GM21447 (cell line): ENCODE measurements around the gene EXOC6.

Experiments
- ATAC-seq: cut with Tn5 transposase; IDR thresholded peaks from one replicate; pipeline ENCODE4 v1.9.1; 2021; ENCODE audit not compliant: unreplicated experiment

EXOC6 gene

DNA sequence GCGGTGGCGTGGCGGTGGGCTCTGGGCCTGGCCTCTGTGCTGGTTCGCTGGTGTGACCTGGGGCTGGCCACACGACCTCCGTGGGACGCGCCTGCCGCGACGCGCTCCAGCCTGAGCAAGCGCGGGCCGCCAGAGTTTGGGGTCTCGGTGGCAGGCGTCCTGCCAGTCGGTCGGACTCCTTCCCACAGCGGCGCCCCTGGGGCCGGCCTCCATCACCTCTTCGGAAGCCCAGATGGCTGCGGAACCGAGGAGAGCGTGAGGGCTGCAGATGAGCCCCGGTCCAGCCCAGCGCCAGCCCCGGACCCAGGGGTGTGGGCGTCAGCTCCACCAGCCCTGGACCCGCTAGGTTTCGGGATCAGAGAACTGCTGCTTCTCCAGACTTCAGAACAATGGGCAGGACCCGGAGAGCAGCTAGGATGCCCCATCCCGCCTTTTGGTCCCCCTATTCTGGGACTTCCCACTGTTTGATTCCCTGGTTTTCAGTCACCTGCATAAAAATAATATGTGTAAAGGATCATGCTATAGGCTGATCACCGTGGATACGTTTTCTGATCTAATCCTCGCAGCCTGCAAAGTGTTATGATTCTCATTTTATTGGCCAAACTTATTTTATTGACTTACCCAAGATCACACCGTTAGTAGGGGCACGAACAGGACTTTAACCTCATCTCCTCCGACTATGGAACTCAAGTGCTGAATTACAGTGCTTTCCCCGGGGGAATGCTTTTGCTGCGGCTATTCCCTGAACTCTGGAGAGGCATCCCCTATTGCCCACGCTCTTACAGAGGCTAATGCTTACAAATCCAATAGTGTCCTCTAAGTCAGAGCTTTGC is 215.0 kb downstream of the EXOC6 start:
- ATAC-seq: no peak

DNA sequence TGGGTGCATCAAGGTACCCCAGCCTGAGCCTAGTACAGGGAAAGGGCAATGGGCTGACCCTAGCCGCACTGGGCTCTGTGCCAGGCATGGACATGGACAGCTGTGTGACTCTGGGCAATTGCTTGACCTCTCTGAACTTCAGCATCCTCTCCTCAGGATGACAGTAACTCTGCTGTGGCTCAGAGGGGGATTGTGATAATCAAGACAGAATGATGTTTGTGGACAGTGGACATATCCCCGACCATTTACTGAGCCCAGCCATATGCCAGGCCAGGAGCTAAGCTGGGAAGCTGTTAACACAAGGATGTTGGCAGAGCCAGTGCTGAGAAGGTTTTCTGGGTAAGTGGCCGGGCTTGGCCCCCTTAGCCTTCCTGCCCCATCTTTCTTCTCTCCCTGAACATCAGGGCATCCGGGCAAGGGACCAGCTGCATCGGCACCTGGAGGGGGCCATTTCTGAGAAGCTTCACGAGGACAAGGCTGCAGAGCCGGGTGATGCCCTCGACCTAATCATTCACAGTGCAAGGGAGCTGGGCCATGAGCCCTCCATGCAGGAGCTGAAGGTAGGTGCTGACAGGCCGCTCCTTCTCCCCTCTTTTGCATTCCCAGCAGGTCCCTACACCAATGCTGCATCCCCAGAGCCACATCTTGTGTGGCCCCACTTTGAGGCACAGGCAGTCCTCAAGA is 215.8 kb downstream of the EXOC6 start:
- ATAC-seq: no peak

DNA sequence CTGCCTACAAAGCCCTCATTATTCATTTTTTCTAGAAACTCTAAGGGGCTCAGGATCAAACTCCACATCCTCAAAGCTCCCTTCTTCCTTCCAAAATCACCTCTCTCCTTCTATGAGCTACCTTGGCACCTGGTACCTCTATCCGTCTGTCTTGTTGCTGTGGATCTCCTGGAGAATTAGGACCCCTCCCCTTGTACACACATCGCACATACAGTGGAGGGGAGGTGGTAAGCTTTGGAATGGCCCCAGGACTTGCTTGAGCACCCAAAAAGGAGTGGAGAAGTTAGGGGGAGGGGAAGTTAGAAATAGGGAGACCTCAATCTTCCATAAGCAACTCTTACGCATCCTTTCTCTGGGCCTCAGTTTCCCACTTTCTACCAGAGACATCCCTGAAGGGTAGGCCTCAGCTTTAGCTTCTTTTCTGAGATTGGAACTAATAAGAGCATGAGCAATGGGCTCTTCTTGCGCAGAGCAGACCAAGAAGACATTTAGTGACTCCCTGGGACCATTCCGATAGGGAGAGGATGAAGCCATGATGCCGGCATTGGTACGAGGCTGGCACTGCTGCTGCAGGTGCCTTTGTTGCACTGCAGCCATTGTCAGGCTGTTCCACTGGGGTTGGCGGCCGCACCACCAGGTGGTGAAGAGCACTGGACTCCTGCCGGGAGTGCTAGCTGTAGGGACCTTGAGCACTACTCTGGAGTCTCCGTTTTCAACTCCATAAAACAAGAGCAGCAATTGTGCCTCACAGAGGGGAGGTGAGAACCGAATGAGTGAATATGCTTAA is 216.7 kb downstream of the EXOC6 start:
- no peak for ATAC-seq

DNA sequence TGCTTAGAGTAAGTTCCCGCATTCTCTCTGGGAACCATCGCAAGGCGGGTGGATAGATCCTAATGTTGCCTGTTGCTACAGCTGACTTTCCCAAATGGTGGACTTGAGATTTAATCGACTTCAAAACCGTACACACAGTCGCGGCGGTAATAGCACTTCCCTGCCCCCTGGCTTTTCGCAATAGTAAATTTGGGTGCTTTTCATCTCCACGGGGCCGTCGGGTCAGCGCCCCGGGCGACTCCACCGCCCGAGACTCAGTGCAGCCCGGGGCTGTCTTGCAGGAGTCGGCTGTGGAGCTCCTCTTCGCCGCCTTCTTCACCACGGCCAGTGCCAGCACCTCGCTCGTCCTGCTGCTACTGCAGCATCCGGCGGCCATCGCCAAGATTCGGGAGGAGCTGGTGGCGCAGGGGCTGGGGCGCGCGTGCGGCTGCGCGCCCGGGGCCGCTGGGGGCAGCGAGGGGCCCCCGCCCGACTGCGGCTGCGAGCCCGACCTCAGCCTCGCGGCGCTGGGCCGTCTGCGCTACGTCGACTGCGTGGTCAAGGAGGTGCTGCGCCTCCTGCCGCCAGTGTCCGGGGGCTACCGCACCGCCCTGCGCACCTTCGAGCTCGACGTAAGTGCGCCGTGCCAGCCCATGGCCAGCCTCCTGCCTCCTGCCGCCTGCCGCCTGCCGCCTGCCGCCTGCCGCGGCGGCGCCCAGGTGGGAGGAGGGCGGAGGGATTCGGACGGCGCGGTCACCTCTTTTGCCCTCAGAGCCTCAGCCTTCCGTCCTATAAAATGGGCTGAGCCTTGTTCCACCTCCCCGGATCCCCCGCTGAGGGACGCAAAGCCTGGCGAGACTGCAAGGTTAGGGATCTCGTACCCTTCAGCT is 217.6 kb downstream of the EXOC6 start:
- no peak for ATAC-seq

DNA sequence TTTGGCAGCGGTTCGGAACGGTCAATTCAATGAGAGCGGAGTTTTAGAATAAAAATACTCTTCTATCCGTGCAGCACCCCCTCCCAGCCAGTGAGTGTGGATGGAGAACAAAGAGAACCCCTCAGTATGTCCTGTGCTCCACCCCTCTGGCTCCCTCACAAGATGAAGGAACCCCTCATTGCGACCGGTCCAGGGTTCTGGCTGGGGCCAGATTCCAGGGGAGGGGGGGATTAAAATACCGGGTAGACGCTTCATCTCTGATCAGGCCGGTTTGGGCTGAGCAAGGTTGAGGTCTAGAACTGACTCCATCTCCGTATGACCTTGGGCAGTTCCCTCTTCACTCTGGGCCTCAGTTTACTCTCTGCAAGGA is 218.2 kb downstream of the EXOC6 start:
- no peak for ATAC-seq

DNA sequence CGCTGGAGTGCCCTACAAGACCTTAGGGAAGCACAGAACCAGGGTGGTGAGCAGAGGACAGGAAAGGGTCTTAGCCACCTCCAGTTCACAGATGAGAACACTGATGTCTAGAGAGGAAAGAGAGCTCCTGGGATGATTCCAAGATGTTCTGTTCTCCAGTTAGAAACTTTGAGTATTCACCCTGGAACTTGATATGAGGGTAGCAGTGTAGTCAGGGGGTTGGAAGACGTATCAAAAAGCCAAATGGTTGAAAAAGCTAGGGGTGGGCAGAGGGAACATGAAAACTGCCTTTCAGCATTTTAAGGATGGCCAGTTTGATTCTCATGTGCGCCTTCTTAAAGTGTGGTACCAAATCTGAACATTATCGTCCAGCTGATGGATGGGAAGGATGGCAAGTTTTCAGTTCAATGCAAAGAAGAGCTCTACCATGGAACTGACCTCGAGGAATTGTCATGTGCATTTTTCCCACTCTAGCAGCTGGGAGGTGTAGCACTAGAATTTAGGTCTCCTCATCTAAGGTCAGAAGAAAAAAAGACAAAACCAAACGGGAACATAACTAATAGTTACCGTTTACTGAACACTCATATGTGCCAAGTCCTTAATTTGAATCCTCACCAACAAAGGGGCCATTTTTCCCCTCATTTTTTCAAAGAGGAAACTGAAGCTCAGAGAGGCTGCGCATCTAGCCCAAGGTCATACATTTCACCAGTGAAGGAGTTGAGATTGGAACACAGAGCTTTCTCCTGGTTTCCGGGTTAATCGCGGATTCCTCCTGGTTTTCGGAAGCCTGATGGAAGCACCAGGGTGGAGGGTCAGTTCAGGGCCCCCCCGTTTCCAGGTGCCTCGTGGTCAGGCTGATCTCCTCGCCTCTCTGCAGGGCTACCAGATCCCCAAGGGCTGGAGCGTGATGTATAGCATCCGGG is 219.4 kb downstream of the EXOC6 start:
- ATAC-seq: no peak

DNA sequence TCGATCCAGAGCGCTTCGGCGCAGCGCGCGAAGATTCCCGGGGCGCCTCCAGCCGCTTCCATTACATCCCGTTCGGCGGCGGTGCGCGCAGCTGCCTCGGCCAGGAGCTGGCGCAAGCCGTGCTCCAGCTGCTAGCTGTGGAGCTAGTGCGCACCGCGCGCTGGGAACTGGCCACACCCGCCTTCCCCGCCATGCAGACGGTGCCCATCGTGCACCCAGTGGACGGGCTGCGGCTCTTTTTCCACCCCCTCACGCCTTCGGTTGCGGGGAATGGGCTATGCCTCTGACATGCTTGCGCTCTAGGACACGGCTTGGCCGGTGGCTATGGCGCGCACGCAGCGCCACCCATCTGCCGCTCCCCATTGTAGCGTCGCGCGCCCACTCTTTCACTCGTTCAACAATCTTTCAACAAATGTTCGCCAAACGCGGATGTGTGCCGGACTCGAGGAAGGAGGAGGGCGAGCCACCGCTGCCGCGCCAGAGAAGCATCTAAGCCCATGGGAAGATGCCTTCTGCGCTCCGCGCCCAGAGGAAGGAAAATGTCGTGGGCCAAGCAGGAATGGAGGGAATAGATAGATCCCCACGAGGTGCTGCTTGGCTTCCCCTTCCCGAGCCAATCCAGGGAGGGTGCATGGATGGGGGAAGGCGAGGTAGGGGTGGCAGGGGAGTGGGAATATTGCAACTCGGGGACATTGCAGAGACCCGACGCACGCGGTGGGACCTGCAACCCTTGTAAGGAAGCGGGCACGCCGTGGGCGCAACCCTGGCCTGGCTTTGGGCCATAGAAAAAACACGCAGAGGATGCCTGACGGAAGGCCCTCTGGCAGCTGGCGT is 220.3 kb downstream of the EXOC6 start:
- no peak for ATAC-seq

DNA sequence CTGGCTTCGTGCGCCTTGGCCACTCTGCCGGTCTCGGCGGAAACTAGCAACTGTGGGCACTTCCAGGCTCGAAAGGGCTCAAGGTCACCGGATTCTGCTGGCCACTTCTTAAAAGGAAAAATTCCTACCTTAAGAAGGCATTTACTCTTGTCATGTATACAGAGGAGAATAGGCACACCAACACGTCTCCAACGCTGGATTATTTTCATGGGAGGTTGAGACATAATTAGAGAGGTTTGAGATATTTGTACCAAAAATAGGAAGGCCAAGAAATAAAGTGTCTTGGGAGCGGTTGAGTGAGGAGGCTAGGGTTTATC is 220.9 kb downstream of the EXOC6 start:
- ATAC-seq: no peak

DNA sequence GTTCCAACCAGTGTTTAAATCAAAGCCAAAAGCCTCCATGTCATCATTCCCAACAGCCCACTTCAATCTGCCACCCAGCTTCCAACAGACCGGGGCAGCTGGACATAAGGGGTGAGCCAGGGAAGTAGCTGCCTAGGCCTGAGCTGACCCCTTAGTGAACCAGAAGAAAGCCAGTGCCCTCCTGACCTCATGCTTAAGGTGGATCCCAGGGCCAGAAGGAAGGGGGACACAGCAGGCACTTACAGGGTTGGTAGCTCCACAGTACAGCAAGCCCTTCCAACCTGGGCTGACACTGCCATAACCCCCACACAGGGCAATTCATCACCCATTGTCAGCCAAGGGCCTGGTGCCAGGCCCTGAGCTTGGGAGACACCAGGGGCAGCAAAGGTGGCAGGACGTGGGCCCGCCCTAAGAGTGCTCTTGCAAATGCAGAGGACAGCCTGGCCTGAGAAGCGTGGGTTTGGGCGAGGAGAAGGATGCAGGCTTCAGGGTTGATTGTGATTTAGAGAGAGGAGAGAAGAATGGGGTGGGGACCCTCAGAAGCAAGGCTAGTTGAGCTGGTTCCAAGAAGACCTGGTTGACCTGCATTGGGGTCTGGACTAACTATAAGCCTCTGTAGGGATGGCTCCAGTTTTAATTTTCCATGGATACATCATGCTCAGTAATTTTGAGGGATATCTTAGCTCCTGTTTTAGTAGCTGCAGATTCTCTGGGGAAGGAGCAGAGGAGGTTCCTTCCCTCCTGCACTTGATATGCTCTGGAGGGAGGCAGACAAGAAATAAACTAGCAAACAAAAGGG is 222.3 kb downstream of the EXOC6 start:
- ATAC-seq: no peak

DNA sequence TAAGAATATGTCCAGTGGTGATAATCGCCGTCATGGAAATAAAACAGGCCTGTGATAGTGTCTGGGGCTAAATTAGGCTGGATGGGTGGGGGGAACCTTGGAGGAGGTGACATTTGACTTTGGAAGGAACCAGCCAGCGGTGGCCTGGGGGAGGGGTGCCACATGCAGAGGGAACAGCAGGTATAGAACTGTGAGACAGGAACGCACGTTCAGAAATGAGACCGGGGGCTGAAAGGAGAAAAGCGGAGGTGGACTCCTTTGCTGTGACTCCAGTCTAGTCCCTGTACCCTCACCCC is 222.8 kb downstream of the EXOC6 start:
- no peak for ATAC-seq

DNA sequence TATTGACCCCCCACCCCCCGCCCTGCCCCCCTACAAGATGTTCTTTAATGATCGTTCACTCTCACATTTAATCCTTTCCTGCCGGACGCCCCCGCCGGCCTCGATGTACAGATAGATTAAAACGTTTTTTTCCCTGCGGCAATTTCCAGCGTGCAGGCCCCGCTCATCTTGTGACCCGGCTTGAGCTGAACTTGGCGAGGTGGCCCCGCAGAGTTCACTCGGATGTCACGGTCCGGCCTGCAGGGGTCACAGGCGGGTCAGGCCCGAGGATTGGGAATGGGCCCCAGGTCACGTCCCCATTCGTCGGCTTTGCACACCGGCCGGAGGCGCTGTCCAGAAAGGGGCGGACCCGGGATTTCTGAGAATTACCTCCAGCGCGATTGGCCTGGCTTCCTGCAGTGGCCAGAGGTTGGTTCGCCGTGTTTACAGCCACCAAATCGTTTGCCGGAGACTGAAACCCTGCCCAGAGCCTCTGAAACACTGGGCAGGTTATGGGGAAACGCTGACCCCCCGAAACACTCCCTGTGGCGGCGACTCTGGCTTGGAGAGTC is 223.4 kb downstream of the EXOC6 start:
- ATAC-seq: no peak

DNA sequence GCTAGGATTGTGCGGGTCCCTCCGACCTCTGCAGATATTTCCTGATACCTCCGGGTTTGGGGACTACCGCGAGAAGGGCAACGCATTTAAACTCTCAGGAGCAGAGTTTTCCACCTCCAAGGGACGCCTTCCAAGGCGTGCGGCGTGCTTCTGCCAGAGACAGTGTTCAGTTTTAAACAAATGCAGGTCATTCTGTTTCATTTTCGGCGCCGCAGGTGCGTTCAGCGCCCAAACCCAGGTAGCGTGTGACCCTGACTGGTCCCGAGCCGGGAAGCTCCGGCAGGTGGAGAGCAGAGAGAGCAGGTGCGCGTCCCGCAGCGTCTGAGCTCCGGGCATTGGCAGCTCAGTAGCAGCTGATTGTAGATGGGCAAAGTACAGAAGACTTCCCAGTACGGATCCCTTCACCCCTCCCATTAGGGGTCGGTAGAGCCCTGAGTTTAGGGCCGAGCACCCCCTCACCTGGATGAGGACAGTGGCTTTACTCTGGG is 223.9 kb downstream of the EXOC6 start:
- ATAC-seq: no peak

DNA sequence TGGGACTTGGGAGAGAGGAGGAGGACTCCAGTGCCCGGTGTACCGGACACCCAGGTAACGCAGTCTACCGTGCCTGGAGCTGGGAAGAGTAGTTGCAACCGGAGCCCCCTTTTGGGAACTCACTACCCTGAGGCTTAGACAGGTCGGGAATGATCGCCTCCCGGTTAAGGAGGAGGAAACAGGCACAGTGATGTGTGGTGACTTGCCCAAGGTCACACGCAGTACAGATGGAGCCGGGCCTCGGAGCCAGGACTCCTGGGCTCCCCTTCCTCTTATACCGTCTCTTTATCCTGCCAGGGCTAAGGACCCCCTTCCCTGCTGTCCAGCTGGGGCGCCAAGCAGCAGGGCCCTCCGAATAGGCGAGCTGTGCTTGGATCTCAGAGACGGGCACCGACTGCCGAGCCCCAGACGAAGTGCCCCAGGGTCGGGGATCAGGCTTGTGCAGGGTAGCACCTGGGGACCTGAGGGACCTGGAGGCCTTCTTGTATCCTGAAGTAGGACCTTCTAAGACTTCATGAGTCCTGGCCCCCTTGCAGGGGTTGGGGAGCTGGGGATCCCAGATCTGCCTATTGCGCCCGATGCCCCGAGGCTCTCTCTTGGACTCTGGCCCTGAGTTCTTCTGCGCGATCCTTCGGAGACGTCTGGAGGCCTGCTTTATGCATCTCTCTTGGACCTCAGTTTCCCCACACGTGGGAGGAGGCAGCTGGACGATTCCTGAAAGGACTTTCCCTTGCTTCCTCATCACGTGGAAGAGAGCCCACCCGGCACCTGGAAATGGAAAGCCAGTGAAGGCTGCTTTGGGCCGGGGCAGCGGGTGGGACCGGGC is 224.6 kb downstream of the EXOC6 start:
- ATAC-seq: no peak

DNA sequence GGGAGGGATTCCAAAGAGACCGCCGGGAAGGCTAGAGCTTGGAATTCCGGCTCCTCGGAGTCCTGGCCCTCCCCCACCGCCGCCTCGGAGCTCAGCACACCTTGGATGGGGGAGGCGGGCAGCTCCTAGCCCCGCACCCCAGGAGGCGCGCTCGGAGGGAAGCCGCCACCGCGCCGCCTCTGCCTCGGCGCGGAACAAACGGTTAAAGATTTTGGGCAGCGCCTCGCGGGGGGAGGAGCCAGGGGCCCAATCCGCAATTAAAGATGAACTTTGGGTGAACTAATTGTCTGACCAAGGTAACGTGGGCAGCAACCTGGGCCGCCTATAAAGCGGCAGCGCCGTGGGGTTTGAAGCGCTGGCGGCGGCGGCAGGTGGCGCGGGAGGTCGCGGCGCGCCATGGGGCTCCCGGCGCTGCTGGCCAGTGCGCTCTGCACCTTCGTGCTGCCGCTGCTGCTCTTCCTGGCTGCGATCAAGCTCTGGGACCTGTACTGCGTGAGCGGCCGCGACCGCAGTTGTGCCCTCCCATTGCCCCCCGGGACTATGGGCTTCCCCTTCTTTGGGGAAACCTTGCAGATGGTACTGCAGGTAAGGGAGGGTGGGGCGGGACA is 225.3 kb downstream of the EXOC6 start, which contains the start of gene CYP26A1:
TSS of gene CYP26A1 (plus strand) at position 355 of the 608 bp plus-strand sequence. CDS start at position 397, 42 bp downstream.
- no peak for ATAC-seq

DNA sequence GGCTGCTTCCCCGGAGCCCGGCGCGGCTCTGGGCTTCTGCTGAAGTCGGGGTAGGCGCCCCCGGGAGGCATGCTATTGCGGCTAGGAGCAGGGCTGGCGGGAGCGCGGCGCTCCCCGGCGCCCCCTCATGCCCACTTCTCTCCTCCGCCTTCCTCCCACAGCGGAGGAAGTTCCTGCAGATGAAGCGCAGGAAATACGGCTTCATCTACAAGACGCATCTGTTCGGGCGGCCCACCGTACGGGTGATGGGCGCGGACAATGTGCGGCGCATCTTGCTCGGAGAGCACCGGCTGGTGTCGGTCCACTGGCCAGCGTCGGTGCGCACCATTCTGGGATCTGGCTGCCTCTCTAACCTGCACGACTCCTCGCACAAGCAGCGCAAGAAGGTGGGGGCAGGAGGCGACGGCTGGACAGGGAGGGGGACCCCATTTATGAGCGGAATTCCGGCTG is 225.9 kb downstream of the EXOC6 start:
- no peak for ATAC-seq

DNA sequence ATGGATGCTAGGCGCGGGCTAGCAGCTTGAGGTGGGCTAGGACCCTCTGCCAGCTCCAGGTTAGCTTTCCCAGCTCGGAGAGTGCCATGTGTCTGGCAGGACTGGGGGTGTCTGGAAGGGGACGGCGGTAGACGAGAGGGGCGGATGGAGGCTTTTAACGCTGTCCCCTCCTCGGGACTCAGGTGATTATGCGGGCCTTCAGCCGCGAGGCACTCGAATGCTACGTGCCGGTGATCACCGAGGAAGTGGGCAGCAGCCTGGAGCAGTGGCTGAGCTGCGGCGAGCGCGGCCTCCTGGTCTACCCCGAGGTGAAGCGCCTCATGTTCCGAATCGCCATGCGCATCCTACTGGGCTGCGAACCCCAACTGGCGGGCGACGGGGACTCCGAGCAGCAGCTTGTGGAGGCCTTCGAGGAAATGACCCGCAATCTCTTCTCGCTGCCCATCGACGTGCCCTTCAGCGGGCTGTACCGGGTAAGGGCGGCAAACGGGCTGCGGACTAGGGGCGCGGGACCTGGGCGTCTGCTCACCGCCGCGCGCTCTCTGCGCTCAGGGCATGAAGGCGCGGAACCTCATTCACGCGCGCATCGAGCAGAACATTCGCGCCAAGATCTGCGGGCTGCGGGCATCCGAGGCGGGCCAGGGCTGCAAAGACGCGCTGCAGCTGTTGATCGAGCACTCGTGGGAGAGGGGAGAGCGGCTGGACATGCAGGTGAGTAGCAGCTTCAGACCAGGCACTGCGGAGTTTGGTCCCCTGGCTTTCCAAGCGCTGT is 226.5 kb downstream of the EXOC6 start:
- ATAC-seq: no peak
